RCC 7860 (cell line): ENCODE data around the gene PAK1IP1.
A peak's percentile ranks its signal among the peaks of the same experiment; 100 is the strongest.
"Not testable (repeated sequence)": the region's sequence is repeated elsewhere in the genome, so short reads cannot be mapped to it uniquely, and the experiment has no call there.

ENCODE experiments used
- DNase-seq: peaks from one replicate; pipeline ENCODE4 v3.0.0-alpha.2; 2015; ENCODE audit warnings: low spot score
- FAIRE-seq: peaks from 2 replicates; lab custom pipeline; 2012; peaks lifted over from hg19 to GRCh38; lab: Jason Lieb, UNC

PAK1IP1 gene

GRCh38 chr6:10694302-10695085, at the start of gene PAK1IP1, which contains the start of gene C6orf52:
Gene PAK1IP1 (plus strand): TSS chr6:10694972. CDS start chr6:10694986, 14 bp downstream.
Gene C6orf52 (minus strand): TSS chr6:10694616. CDS start chr6:10687550, 7,066 bp downstream.
- FAIRE-seq (peak; percentile 26), DNase-seq (peak; percentile 81)

GRCh38 chr6:10655508-10656055, 39.2 kb upstream of the PAK1IP1 start:
- DNase-seq (no peak), FAIRE-seq (no peak)

- no peak for FAIRE-seq
- no peak for DNase-seq
These were observed 35.7 kb upstream of the PAK1IP1 start for GRCh38 chr6:10658910-10659698.

GRCh38 chr6:10659699-10660348, 34.9 kb upstream of the PAK1IP1 start:
- DNase-seq, result no peak

GRCh38 chr6:10660431-10661191, 34.2 kb upstream of the PAK1IP1 start:
- DNase-seq, FAIRE-seq: not testable (repeated sequence)

More at GRCh38 chr6:10659699-10660348, 34.9 kb upstream of the PAK1IP1 start:
- no peak for FAIRE-seq

GRCh38 chr6:10662207-10662606, 32.6 kb upstream of the PAK1IP1 start:
- DNase-seq (no peak), FAIRE-seq (no peak)

GRCh38 chr6:10662742-10663141, 32.0 kb upstream of the PAK1IP1 start:
- no peak for FAIRE-seq

GRCh38 chr6:10665595-10665994, 29.2 kb upstream of the PAK1IP1 start:
- DNase-seq, FAIRE-seq: not testable (repeated sequence)

More at GRCh38 chr6:10662742-10663141, 32.0 kb upstream of the PAK1IP1 start:
- DNase-seq, result no peak

GRCh38 chr6:10668126-10668917, 26.4 kb upstream of the PAK1IP1 start:
- FAIRE-seq, result no peak

GRCh38 chr6:10676403-10676802, 18.4 kb upstream of the PAK1IP1 start:
- FAIRE-seq (no peak), DNase-seq (no peak)

More at GRCh38 chr6:10668126-10668917, 26.4 kb upstream of the PAK1IP1 start:
- DNase-seq, result no peak

GRCh38 chr6:10678456-10678855, 16.3 kb upstream of the PAK1IP1 start:
- FAIRE-seq, result no peak

GRCh38 chr6:10681795-10682194, 13.0 kb upstream of the PAK1IP1 start:
- FAIRE-seq, result no peak
- DNase-seq, result no peak

More at GRCh38 chr6:10678456-10678855, 16.3 kb upstream of the PAK1IP1 start:
- DNase-seq, result no peak

- DNase-seq (no peak), FAIRE-seq (no peak)
These were observed 12.3 kb upstream of the PAK1IP1 start for GRCh38 chr6:10682355-10682988.

GRCh38 chr6:10684618-10685017, 10.2 kb upstream of the PAK1IP1 start:
- DNase-seq, result no peak
- no peak for FAIRE-seq

GRCh38 chr6:10685092-10685915, 9.5 kb upstream of the PAK1IP1 start:
- DNase-seq (no peak), FAIRE-seq (no peak)

GRCh38 chr6:10686901-10687300, 7.9 kb upstream of the PAK1IP1 start:
- DNase-seq (no peak), FAIRE-seq (no peak)

GRCh38 chr6:10687582-10687981, 7.2 kb upstream of the PAK1IP1 start:
- no peak for FAIRE-seq
- DNase-seq, result no peak
